ENCODE data around the gene KLHL25.

KLHL25 gene

DNA sequence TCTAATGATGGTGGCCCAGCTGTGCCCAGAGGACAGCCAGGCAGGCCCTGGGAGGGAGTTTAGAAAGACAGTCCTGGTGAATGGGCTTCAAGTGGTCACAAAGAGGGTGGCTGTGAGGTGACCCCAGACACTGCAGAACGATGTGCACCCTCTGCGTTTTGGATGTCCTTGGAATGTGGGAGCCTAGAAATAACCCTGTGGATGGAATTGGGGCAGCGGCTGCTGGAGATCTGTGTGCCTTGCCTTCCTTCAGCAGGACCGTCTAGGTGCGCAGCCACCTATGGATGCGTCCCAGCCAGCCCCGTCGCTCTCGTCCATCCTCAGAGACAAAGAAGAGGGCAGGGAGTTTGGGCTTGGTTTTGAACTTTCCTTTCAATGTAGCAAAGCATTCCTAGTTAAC is 46.5 kb downstream of the KLHL25 start:
- no peak for DNase-seq (ENCODE audit: low read depth)

DNA sequence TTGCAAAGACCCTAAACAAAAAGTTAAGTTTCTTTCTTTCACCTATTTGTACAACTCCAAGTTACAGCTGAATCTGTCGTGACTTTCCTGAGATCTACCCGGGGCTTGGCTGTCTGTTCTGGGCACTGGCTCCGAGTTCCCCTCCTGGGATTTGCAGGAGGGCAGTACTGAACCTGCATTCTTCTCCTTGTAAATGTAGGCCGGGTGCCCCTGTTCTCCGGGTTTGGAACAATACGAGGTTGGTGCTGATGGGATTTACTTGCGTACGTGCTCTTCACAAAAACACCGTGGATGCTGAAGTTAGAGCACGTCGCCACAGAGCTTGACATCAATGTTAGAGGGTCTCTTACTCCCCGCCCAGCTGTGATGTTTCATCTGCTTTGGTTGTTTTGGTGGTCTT is 48.1 kb downstream of the KLHL25 start:
- DNase-seq (ENCODE audit: low read depth), result no peak

DNA sequence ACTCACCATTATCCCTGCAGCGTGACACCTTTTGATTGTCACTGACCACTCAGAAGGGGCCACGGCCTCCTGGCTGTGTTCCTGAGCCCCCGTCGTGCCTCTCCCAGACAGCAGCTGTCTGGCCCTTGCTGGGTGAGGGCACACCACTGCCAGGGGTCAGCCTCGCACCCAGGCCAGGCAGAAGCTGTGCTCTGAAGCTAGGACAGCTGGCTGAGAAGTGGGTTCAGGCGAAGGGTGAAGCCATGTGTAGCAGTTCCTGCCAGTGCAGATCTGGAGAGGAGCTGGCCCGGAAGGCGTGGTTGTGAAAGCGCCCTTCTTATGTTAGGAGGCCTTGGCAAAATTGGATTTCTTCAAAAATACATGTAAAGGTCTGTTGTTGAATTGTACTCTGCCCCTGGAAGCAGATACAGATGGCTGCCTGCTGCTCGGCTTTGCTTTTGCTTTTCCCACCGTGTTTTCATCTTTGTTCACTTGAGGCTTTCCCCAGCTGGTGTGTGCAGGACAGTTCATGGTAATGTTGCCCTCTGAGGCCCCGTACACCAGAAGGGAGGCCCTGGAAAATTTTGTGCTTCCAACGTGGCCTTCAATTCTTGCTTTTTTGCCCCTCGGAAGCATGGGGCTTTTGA is 49.1 kb downstream of the KLHL25 start:
- no peak for DNase-seq (ENCODE audit: low read depth)

DNA sequence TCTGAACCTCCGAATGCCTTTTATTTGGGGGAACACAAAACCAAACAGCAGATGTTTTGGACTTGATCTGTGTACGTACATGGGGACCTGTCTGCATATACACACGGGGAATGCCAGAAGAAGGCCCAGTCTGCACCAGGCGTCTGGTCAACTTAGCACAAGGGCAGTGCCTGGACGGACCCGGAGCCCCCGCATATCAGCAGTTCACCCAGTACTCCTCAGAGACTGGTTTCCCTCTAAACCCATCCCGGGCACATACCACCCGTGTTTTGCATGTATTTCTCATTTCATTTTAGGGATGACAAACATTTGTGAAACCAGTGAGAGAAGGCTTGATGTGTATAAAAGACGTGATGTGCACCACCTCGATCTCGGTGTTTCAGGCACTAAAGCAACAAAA is 49.7 kb downstream of the KLHL25 start:
- no peak for DNase-seq (ENCODE audit: low read depth)

DNA sequence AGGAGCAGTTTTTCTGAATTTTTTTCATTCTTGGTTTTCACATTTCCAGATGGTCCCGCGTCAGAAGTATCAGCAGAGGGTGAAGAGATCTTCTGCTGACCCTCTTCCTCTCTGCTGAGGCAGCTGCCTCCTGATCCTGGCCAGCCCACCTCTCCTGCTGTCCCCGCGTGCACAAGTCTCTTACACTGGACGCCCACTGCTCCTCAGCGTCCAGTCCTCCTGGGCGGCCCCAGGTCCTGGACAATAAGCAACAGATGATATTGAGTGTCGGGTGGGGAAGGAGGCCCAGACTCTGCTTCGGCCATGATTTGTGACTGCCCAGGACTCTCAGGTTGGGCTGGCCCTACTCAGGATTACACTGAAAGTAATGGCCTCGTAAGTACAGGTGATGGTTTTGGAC is 50.1 kb downstream of the KLHL25 start:
- DNase-seq (ENCODE audit: low read depth), result no peak

DNA sequence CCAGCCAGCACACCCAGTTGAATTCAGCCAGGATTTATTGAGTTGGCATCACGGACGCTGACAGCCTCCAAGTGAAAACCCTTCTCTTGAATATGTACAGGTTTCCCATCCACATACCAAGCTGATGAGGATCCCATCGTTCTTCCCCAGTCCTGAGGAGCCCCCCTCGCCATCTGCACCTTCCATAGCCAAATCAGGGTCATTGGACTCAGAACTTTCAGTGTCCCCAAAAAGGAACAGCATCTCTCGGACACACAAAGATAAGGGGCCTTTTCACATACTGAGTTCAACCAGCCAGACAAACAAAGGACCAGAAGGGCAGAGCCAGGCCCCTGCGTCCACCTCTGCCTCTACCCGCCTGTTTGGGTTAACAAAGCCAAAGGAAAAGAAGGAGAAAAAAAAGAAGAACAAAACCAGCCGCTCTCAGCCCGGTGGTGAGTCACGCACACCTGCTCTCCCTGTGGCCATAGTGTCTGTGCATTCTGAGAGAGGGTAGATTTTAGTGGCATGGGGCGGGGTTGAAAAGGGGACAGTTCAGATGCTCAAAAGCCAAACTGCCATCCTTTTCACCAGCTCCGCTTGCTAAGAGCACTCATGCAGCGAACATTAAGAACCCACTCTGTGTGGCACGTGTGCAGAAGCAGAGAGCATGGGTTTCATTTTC is 51.2 kb downstream of the KLHL25 start:
- DNase-seq (ENCODE audit: low read depth), result no peak

DNA sequence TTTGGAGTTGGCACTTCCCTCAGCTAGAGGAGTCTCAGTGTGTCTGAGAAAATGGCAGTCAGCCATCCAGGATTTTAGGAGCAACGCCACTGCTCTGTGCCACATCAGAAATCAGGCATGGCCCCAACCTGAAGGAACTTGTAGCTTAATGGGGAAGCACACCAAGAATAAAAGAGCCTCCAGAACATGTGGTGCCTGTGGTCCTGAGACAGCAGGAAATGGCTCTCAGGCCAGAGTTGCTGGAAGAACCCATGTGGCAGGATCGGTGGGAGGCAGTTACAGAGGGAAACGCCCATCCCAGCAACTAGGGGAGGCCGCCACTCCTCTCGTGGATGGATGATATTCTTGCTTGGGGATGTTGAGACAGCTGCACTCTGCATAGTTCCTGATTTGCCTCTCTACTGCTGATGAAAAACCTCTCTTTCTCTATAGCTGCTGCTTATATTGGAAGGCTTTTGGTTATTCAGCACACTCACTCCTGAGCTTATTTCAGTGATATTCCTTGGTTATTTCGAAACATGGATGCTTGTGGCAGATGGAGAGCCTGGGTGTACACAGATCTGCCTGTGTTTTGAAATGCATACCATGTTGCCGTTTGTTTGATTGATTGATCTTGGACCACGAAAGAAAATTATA is 52.4 kb downstream of the KLHL25 start:
- DNase-seq (ENCODE audit: low read depth), result no peak

DNA sequence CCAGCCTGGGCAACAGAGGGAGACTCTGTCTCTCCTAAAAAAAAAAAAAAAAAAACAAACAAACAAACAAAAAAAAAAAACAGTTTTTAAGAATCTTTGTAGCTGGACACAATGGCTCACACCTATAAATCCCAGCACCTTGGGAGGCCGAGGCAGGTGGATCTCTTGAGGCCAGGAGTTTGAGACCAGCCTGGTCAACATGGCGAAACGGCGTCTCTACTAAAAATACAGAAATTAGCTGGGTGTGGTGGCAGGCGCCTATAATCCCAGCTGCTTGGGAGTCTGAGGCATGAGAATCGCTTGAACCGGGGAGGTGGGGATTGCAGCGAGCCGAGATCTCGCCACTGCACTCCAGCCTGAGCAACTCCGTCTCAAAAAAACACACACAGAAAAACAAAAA is 53.1 kb downstream of the KLHL25 start:
- no peak for DNase-seq (ENCODE audit: low read depth)

DNA sequence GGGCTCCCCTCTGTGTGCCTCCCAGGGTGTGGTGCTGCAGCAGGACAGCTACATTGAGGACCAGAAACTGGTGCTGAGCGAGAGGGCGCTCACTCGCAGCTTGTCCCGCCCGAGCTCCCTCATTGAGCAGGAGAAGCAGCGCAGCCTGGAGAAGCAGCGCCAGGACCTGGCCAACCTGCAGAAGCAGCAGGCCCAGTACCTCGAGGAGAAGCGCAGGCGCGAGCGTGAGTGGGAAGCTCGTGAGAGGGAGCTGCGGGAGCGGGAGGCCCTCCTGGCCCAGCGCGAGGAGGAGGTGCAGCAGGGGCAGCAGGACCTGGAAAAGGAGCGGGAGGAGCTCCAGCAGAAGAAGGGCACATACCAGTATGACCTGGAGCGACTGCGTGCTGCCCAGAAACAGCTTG is 53.7 kb downstream of the KLHL25 start:
- no peak for DNase-seq (ENCODE audit: low read depth)

DNA sequence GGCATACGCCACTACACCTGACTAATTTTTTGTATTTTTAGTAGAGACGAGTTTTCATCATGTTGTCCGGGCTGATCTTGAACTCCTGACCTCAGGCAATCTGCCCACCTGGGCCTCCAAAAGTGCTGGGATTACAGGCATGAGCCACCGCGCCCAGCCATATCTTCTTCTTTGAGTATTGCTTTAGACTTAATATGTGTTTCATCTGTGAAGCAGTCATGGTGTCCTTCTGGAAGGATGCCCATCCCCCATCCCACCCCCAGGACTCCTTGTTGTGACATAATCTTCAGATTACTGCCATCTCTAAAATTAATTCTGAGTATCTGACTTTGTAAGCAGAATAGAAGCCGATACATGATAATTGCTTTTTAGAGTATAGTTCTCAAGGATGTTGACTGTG is 57.7 kb downstream of the KLHL25 start:
- DNase-seq (ENCODE audit: low read depth), result no peak

DNA sequence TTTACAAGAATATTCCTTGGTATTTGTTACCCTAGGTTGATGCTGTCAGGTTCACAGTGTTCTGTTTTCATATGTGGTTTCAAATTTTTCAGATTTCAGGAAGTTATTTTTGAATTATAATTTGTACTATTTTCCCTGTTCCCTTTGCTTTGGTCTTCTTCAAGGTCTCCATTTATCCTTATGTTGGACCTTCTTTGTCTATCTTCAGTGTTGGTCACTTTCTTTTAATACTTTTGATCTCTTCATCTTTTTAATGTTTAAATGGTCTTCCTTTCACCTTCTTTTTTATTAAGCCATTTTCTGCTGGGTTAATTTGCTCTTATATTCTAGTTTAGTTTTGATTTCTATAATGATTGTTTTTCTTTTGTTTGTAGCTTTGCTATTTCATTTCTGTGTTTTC is 61.3 kb downstream of the KLHL25 start:
- no peak for DNase-seq (ENCODE audit: low read depth)

DNA sequence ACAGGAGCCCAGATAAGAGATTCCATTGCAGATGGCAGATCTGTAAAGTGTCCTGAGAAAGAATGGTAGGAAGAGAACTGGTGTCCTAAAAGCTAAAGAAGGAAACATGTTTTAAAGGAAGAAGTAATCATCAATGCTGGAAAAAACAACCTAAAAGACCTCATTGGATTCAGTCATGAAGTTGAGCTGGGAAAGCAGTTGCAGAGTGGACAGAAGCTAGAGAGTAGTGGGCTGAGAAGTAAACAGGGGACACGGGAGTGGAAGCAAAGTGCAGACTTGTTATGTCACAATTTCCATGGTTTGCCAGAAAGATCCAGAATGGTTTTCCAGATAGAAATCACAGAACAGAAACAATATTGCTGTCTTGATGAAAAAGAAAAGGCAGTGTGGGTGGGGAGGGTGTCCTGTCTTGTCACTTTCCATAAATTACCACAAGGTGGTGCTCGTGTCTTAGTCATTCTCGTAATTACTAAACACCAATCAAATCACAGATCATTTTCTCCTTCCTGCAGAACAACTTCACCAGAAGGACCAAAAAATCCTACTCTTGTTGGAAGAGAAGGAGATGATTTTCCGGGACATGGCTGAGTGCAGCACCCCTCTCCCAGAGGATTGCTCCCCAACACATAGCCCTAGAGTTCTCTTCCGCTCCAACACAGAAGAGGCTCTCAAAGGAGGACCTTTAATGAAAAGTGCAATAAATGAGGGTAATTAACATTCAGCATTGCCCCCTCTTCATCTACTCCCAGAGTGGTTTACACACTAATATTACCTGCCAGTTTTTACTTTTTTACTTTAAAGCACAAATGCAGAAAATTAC is 64.5 kb downstream of the KLHL25 start:
- no peak for DNase-seq (ENCODE audit: low read depth)

DNA sequence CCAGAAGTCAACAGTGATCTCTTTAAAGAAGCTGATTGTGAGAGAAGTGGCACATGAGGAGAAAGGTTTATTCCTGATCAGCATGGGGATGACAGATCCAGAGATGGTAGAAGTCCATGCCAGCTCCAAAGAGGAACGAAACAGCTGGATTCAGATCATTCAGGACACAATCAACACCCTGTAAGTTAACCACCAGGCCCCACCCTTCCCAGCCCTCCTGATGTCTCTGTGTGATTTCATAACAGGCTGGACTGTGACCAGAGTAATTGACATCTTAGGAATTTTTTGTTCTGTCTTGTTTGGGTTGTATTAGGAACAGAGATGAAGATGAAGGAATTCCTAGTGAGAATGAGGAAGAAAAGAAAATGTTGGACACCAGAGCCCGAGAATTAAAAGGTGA is 67.7 kb downstream of the KLHL25 start:
- no peak for DNase-seq (ENCODE audit: low read depth)

DNA sequence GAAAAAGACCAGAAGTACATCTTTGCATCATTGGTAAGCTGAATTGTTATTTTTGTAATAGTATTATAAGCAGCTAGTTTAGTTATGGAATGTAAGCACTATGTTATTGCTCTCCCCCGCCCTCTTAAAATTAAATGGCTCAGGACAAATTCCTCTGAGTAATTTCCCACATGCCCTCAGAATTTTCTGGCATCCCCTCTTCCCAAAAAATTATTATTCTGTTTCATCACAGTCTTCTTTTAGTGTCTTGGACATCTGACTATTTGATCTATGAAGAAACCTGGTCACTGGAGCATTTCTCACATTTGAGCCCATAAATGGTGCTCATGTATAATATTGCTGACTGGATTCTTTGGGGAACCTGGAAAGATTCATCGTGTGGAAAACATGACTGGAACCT is 68.3 kb downstream of the KLHL25 start:
- no peak for DNase-seq (ENCODE audit: low read depth)

DNA sequence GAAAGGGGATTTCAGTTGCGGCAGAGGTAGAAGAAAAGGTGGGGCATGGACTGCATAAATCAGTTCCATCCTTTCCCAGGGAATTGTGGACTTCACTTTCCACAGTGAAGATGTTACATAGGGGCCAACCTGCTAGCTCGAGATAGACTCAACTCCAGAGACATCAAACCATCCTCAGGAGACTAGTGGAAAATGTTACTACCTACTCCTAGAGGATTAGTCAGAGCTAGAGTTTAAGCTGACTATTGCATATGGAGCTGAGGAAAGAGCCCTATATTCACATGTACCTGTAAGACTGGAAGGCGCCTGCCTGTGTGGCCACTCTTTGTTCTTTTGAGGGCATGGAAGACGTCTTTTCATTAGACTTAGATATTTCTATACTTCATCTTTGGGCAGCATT is 69.2 kb downstream of the KLHL25 start:
- no peak for DNase-seq (ENCODE audit: low read depth)

DNA sequence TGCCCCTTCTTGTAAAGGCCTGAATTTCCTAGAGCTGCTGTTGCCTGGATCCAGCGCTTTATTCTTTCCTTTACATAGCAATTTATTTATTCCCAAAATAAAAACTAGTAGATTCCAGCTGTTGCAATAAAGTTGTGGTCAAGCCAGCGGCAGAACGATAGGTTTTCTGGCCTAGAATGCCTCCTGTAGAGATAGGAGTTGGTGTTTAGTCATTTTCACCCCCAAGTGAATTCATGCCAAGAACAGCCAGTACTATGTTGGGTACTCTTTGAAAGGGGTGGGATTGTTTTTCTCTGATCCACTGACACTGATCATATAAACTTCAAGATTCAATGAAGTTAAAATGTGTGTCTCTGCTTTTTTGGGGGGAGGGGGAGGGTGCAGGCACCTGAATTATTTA is 69.7 kb downstream of the KLHL25 start:
- DNase-seq (ENCODE audit: low read depth), result no peak

DNA sequence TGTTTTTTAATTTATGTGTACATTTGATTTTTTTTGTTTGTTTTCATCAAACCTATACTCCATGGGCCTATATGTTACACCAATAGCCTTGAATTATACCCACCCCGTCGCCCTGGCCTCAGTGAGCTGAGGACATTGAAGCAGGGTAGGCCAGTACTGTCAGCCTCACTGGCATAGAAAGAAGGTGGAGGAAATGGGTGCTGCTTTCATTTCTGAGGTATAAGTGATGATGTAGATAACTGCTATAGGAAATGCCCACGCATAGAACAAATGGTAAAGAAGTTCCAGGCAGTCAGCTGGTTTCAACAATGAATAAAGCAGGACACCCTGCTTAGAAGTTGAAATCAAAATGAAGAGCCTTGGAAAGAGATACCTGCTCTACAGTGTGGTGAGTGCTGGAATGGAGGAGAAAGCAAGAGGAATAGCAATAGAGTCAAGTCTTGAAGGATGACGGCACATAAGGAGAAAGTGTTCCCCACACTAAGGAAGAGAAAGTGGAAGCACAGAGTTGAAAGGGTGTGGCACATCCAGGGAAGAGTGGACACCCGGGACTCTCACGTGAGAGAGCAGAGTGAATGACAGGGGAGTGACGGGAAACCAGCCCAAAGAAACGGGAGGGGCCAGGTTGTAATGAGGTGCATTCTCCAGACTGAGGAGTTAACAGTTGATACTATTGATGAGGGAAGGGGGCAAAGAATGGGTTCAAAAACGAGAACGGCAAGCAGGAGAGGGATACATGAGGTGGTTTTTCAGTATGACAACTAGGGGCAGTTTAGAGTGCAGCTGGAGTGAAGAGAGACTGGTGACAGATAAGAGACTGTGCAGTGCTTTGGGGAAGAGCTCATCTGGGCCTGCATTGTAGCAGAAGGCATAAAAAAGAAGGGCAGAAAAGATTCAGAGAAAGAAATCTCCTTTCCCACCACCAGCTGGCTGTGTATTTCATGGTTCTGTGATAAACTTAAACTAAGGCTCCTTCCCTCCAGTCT is 70.5 kb downstream of the KLHL25 start:
- DNase-seq (ENCODE audit: low read depth), result no peak

DNA sequence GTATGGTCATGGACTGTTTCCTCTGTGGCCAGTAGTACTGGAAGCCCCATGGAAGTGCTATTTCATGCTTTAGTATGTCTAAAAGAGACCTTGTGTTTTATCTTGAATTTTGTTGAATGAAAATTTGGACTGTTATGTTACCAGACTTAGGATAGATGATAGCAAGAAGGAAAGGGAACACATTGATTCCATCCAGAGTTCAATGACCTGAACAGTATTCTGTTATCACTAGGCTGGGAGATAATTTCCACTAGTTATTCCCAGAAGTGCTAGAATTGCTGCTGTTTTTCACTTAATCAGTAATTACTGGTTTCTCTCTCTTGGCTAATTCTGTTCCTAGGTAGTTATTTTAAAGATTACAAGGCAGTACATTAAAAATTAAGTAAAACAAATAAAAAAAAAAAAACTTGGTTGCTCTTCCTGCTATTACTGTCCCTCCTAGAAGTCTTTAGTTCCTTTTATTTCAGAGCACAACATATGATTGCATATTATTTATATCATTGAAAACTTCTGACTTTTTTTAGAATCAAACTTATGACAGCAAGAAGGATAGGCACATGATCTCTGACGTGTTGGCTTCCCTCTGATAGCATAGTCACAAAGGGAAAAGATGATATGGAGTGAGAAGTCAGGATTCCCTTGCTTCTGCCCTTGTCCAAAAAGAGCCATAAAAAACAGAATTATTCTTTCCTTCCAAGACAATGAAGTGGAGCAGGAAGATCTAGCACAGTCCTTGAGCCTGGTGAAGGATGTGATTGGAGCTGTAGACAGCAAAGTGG is 72.2 kb downstream of the KLHL25 start:
- DNase-seq (ENCODE audit: low read depth), result no peak

DNA sequence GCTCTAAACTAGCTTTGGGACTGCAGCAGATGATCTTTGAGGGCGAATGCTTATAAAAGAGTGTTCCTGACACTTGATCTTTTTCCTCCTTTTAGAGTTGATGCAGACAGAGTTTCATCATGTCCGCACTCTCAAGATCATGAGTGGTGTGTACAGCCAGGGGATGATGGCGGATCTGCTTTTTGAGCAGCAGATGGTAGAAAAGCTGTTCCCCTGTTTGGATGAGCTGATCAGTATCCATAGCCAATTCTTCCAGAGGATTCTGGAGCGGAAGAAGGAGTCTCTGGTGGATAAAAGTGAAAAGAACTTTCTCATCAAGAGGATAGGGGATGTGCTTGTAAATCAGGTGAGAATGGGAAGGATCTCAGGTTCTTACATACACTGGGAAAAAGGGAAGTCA is 75.7 kb downstream of the KLHL25 start:
- DNase-seq (ENCODE audit: low read depth), result no peak

DNA sequence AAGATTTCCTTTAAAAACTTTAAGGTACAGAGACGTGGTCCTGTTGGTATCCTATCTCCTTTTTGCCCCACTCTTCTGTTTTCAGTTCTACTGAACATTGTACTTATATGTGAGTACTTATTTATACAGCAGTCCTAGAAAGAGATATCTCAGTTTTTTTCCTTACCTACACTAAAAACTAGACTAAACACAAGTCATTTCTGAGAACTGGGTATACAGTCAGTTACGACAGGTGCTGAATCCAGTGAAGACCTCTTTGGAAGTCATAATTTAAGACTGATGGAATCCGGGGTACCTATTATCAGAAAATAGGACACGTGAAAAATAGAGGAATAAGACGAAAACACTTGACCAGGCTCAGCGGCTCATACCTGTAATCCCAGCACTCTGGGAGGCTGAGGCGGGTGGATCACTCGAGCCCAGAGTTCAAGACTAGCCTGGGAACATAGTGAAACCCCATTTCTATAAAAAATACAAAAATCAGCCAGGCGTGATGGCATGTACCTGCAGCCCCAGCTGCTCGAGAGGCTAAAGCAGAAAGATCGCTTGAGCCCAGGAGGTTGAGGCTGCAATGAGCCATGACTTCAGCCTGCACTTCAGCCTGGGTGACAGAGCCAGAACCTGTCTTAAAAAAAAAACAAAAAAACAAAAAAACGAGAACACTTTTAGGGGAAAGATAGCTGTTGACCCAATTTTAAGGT is 76.3 kb downstream of the KLHL25 start:
- DNase-seq (ENCODE audit: low read depth), result no peak

Data from activated T-cell treated with anti-CD3 and anti-CD28 coated beads for 1 hour (primary cell).